GM19452 (cell line): Measurements from ENCODE around the gene ZNF799.
"Not testable (repeated sequence)": the region's sequence is repeated elsewhere in the genome, so short reads cannot be mapped to it uniquely, and the experiment has no call there.

ENCODE experiments used
- ATAC-seq: cut with Tn5 transposase; IDR thresholded peaks from one replicate; pipeline ENCODE4 v1.9.1; 2021; ENCODE audit not compliant: unreplicated experiment

Gene ZNF799

GRCh38 chr19:12364391-12365235 is 36.5 kb downstream of the ZNF799 start:
- ATAC-seq: no peak

- ATAC-seq: not testable (repeated sequence)
These were observed 38.8 kb downstream of the ZNF799 start for GRCh38 chr19:12362236-12362635.

GRCh38 chr19:12353375-12353774 is 47.7 kb downstream of the ZNF799 start:
- ATAC-seq: no peak

- no peak for ATAC-seq
These were observed 50.2 kb downstream of the ZNF799 start for GRCh38 chr19:12350890-12351197.

- ATAC-seq: no peak
These were observed 50.7 kb downstream of the ZNF799 start for GRCh38 chr19:12350185-12350889.

- no peak for ATAC-seq
These were observed 54.2 kb downstream of the ZNF799 start for GRCh38 chr19:12346896-12347295.

GRCh38 chr19:12345197-12345596 is 55.9 kb downstream of the ZNF799 start:
- ATAC-seq: no peak
